PC-9 (cell line): ENCODE data around the gene PLCG2. TPM values are rescaled to one million over a fixed set of nuclear protein-coding genes. Genes with fewer than 3 reads are reported as not detected.

Source experiments
- BruUV-seq: library from RNA; stranded (reverse); fragments of 400-500 nt; replicated peaks from 2 replicates; lab custom pipeline; 2021; lab: Mats Ljungman, UMichigan
- CTCF ChIA-PET: fragments of 300-600 bp; sonication (Branson Sonifier 250); formaldehyde crosslinking; loops from one replicate; lab custom pipeline; 2022; ENCODE audit warnings: antibody characterized with exemption; lab: Charles Lee
- POLR2A ChIA-PET: fragments of 300-600 bp; sonication (Branson Sonifier 250); formaldehyde crosslinking; loops from one replicate; lab custom pipeline; 2022; ENCODE audit warnings: antibody characterized with exemption; ENCODE audit not compliant: unreplicated experiment; lab: Charles Lee
- DNase-seq, 2 experiments: peaks; one replicate each; pipeline versions ENCODE4 v3.0.0 to v3.0.0-alpha.2; 2015 to 2022; ENCODE audit warnings: mixed read lengths in 1 of 2
- H2AFZ ChIP-seq: fragments of 200-600 bp; sonication (generic); 2 replicates; pipeline ENCODE4 v1.8.1; 2017; ENCODE audit warnings: antibody characterized with exemption
- H3F3A ChIP-seq: fragments of 200-600 bp; sonication (generic); 2 replicates; pipeline ENCODE4 v1.8.1; 2017; ENCODE audit warnings: antibody characterized with exemption, mild to moderate bottlenecking, low read depth; ENCODE audit not compliant: insufficient read depth
- H3K27ac ChIP-seq: fragments of 200-600 bp; sonication (generic); 2 replicates; pipeline ENCODE4 v1.6.1; 2016; ENCODE audit warnings: mixed run types
- H3K27me3 ChIP-seq: fragments of 200-600 bp; sonication (generic); 2 replicates; pipeline ENCODE4 v1.6.1; 2016; ENCODE audit warnings: low read depth, mixed run types; ENCODE audit not compliant: insufficient read depth
- H3K36me3 ChIP-seq: fragments of 200-600 bp; sonication (generic); 2 replicates; pipeline ENCODE4 v1.6.1; 2016; ENCODE audit warnings: low read depth, mixed run types
- H3K4me1 ChIP-seq: fragments of 200-600 bp; sonication (generic); replicated peaks from 2 replicates; pipeline ENCODE4 v1.6.1; 2016; ENCODE audit warnings: mixed run types; ENCODE audit not compliant: insufficient read depth
- H3K4me2 ChIP-seq: fragments of 200-600 bp; sonication (generic); 2 replicates; pipeline ENCODE4 v1.6.1; 2017; ENCODE audit warnings: mixed run types
- H3K4me3 ChIP-seq: fragments of 200-600 bp; sonication (generic); 2 replicates; pipeline ENCODE4 v1.6.1; 2016; ENCODE audit warnings: mixed run types
- H3K79me2 ChIP-seq: fragments of 200-600 bp; sonication (generic); 2 replicates; pipeline ENCODE4 v1.6.1; 2017; ENCODE audit warnings: low read depth, mixed run types
- H3K9me2 ChIP-seq: fragments of 200-600 bp; sonication (generic); 2 replicates; pipeline ENCODE4 v1.8.1; 2017; ENCODE audit warnings: mild to moderate bottlenecking; ENCODE audit not compliant: insufficient read depth
- H3K9me3 ChIP-seq: fragments of 200-600 bp; sonication (generic); 2 replicates; pipeline ENCODE4 v1.8.1; 2016; ENCODE audit warnings: low read depth; ENCODE audit not compliant: insufficient read depth
- H4K20me1 ChIP-seq: fragments of 200-600 bp; sonication (generic); 2 replicates; pipeline ENCODE4 v1.8.1; 2017; ENCODE audit not compliant: insufficient read depth
- EZH2 ChIP-seq: fragments of 200-600 bp; sonication (generic); IDR thresholded peaks from 2 replicates; pipeline ENCODE4 v1.8.0; 2017; ENCODE audit warnings: antibody characterized with exemption, low read depth
- intact Hi-C: fragments of 100-400 bp; cut with micrococcal nuclease; formaldehyde crosslinking; loops from one replicate; pipeline ENCODE4 v1.10.0; 2022; ENCODE audit not compliant: unreplicated experiment
- total RNA-seq: library from RNA; stranded (reverse); gene quantifications from 2 replicates; pipeline ENCODE4 v1.2.3, GENCODE V29; 2021
- TF ChIP-seq, protein P1 (sequence below): fragments of 200-600 bp; sonication (generic); conservative IDR thresholded peaks from 2 replicates; pipeline ENCODE4 v1.6.1; 2017; ENCODE audit warnings: mixed run types, antibody characterized with exemption, mild to moderate bottlenecking, moderate library complexity

Gene PLCG2
- total RNA-seq, 1 experiment from 2014 or later: 10.8 TPM

DNA sequence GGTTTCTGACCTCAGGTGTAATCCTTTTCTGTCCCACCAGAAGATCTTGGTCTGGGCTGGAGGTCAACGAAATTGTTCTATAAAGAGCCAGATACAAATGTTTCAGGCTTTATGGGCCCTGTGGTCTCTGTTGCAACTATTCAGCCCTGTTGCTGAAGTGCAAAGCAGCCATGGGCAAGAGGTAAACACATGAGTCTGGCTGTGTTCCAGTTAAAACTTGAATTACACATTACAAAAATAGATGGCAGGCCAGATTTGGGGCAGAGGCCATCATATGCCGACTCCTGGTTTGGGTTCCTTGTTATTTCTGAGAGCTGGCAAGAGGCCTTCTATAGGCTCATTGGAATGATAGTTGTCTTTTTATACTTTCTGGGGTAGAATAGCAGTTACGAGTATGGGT, 117.8 kb downstream of the PLCG2 start:
- intact Hi-C loops: no loop called here
- H3K9me3 ChIP-seq: no peaks in the 10 kb centered on the region
- ChIA-PET CTCF (no interaction called here), POLR2A (no interaction called here)
- H3K9me2 ChIP-seq: no peaks in the 10 kb centered on the region
- no peak overlapping the region for H3K4me3 ChIP-seq
- H3K79me2 ChIP-seq: no peaks in the 10 kb centered on the region
- H4K20me1 ChIP-seq: no peaks in the 10 kb centered on the region
- TF ChIP-seq, protein P1, sequence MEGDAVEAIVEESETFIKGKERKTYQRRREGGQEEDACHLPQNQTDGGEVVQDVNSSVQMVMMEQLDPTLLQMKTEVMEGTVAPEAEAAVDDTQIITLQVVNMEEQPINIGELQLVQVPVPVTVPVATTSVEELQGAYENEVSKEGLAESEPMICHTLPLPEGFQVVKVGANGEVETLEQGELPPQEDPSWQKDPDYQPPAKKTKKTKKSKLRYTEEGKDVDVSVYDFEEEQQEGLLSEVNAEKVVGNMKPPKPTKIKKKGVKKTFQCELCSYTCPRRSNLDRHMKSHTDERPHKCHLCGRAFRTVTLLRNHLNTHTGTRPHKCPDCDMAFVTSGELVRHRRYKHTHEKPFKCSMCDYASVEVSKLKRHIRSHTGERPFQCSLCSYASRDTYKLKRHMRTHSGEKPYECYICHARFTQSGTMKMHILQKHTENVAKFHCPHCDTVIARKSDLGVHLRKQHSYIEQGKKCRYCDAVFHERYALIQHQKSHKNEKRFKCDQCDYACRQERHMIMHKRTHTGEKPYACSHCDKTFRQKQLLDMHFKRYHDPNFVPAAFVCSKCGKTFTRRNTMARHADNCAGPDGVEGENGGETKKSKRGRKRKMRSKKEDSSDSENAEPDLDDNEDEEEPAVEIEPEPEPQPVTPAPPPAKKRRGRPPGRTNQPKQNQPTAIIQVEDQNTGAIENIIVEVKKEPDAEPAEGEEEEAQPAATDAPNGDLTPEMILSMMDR: no peak
- TF ChIP-seq EZH2: no peak
- H2AFZ ChIP-seq: no peak overlapping the region
- H3K36me3 ChIP-seq: no peaks in the 10 kb centered on the region
- DNase-seq: no peak
- no peak overlapping the region for H3K27ac ChIP-seq
- H3K4me2 ChIP-seq: no peak overlapping the region
- no peaks in the 10 kb centered on the region for H3F3A ChIP-seq
- H3K4me1 ChIP-seq: no peaks in the 10 kb centered on the region
- no peaks in the 10 kb centered on the region for H3K27me3 ChIP-seq
- BruUV-seq: no TSS peak

DNA sequence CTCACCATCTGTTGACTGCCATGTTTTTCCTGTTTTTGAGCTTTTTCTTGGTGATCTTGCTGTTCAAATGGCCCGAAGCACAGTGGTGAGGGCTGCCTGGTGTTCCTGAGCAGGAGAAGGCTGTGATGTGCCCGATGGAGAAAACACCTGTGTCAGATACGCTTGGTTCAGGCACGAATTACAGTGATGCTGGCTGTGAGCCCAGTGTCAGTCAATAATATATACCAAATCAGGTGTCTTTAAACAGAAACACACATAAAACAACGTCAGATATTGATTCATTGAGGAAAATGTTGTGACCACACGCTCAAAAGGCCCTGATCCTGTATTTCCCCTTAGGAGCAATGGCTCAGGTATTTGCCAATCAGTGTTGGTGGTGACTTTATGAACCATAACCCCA, 120.5 kb downstream of the PLCG2 start:
- H3F3A ChIP-seq: no peaks in the 10 kb centered on the region
- intact Hi-C loops: no loop called here
- H3K27me3 ChIP-seq: no peaks in the 10 kb centered on the region
- no peak for TF ChIP-seq EZH2
- TF ChIP-seq, protein P1: no peak
- H4K20me1 ChIP-seq: no peaks in the 10 kb centered on the region
- BruUV-seq: no TSS peak
- H3K9me2 ChIP-seq: no peaks in the 10 kb centered on the region
- H3K79me2 ChIP-seq: no peaks in the 10 kb centered on the region
- H3K4me3 ChIP-seq: no peak overlapping the region
- H3K4me2 ChIP-seq: no peak overlapping the region
- no peaks in the 10 kb centered on the region for H3K9me3 ChIP-seq
- ChIA-PET CTCF (no interaction called here), POLR2A (no interaction called here)
- no peaks in the 10 kb centered on the region for H3K4me1 ChIP-seq
- DNase-seq: no peak
- no peak overlapping the region for H3K27ac ChIP-seq
- H2AFZ ChIP-seq: no peak overlapping the region
- H3K36me3 ChIP-seq: no peaks in the 10 kb centered on the region

DNA sequence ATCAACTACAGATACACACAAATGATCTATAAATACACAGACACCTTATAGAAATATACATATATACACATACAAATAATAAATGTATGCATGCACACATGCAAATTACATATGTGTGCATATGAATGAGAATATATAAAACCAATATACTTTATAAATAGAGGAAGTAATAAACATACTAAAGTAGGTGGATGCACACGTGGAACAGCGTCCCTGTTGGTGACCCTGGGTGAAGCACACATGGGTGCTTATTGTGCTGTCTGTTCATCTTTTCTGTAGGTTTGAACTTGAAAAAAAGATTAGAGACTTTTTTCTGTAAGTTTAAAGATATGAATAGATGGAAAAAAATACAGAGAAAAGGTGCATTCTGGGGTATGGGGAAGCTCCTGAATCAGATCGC, 120.9 kb downstream of the PLCG2 start:
- Histone ChIP-seq H3K9me2 (no peaks in the 10 kb centered on the region), H2AFZ (no peak overlapping the region), H3K4me2 (no peak overlapping the region), H3F3A (no peaks in the 10 kb centered on the region), H3K79me2 (no peaks in the 10 kb centered on the region), H3K9me3 (no peaks in the 10 kb centered on the region), H3K36me3 (no peaks in the 10 kb centered on the region), H3K4me3 (no peak overlapping the region), H4K20me1 (no peaks in the 10 kb centered on the region), H3K4me1 (no peaks in the 10 kb centered on the region), H3K27me3 (no peaks in the 10 kb centered on the region), H3K27ac (no peak overlapping the region)
- DNase-seq: no peak
- TF ChIP-seq, protein P1: no peak
- TF ChIP-seq EZH2: no peak
- intact Hi-C loops: no loop called here
- CTCF ChIA-PET: no interaction called here
- POLR2A ChIA-PET: no interaction called here
- no TSS peak for BruUV-seq
